Loucy (cell line): ENCODE data around the gene PIK3CA.

Experiments
- H2AFZ ChIP-seq: fragments of 200-600 bp; sonication (generic); 2 replicates; pipeline ENCODE4 v1.6.0; 2016; ENCODE audit warnings: antibody characterized with exemption, mild to moderate bottlenecking, low read length, moderate library complexity
- H3F3A ChIP-seq: fragments of 200-600 bp; 2 replicates; pipeline ENCODE4 v1.6.0; 2016; ENCODE audit warnings: antibody characterized with exemption, low read depth, mild to moderate bottlenecking
- H3K27me3 ChIP-seq: fragments of 200-600 bp; sonication (generic); 2 replicates; pipeline ENCODE4 v1.6.1; 2014; ENCODE audit warnings: low read length, mild to moderate bottlenecking; ENCODE audit not compliant: insufficient read depth, poor library complexity, severe bottlenecking
- H3K36me3 ChIP-seq: fragments of 200-600 bp; sonication (generic); 2 replicates; pipeline ENCODE4 v1.6.1; 2016; ENCODE audit warnings: low read length; ENCODE audit not compliant: insufficient read depth
- H3K4me1 ChIP-seq: fragments of 200-600 bp; sonication (generic); 2 replicates; pipeline ENCODE4 v1.5.1; 2014; ENCODE audit warnings: low read length, mild to moderate bottlenecking; ENCODE audit not compliant: insufficient read depth, poor library complexity, severe bottlenecking
- H3K4me2 ChIP-seq: fragments of 200-600 bp; sonication (generic); 2 replicates; pipeline ENCODE4 v1.6.0; 2014; ENCODE audit warnings: antibody characterized with exemption, low read length, low read depth, mild to moderate bottlenecking; ENCODE audit not compliant: poor library complexity, severe bottlenecking
- H3K4me3 ChIP-seq: fragments of 200-600 bp; sonication (generic); 2 replicates; pipeline ENCODE4 v1.5.1; 2014; ENCODE audit warnings: low read length, mild to moderate bottlenecking, mixed read lengths; ENCODE audit not compliant: poor library complexity, severe bottlenecking
- H3K79me2 ChIP-seq: fragments of 200-600 bp; sonication (generic); 2 replicates; pipeline ENCODE4 v1.6.1; 2014; ENCODE audit warnings: low read length; ENCODE audit not compliant: insufficient read depth
- H3K9ac ChIP-seq: fragments of 200-600 bp; sonication (generic); 2 replicates; pipeline ENCODE4 v1.6.0; 2014; ENCODE audit warnings: mild to moderate bottlenecking, low read depth, low read length, moderate library complexity; ENCODE audit not compliant: poor library complexity, severe bottlenecking
- H3K9me2 ChIP-seq: fragments of 200-600 bp; sonication (generic); replicated peaks from 2 replicates; pipeline ENCODE4 v1.6.1; 2016; ENCODE audit warnings: low read depth, low read length, mixed read lengths
- H3K9me3 ChIP-seq: fragments of 200-600 bp; sonication (generic); 2 replicates; pipeline ENCODE4 v1.6.1; 2014; ENCODE audit warnings: mild to moderate bottlenecking, antibody characterized with exemption, low read length, low read depth; ENCODE audit not compliant: insufficient read depth
- H4K20me1 ChIP-seq: fragments of 200-600 bp; sonication (generic); 2 replicates; pipeline ENCODE4 v1.6.0; 2014; ENCODE audit warnings: antibody characterized with exemption, low read length, mild to moderate bottlenecking; ENCODE audit not compliant: insufficient read depth, poor library complexity, severe bottlenecking
- CTCF ChIP-seq: fragments of 200-600 bp; sonication (generic); conservative IDR thresholded peaks from 2 replicates; pipeline ENCODE4 v1.5.1; 2014; ENCODE audit warnings: mild to moderate bottlenecking, antibody characterized with exemption, low read length
- EZH2phosphoT487 ChIP-seq: fragments of 200-600 bp; IDR thresholded peaks from 2 replicates; pipeline ENCODE4 v1.6.1; 2018; ENCODE audit warnings: antibody characterized with exemption, mild to moderate bottlenecking, moderate library complexity, borderline replicate concordance

The PIK3CA gene

GRCh38 chr3:179149406-179149867 is 1.3 kb downstream of the PIK3CA start:
- Histone ChIP-seq H3K27me3 (no peaks in the 10 kb centered on the region), H3K9me3 (no peaks in the 10 kb centered on the region), H2AFZ (no peak overlapping the region), H3K9me2 (no peaks in the 10 kb centered on the region), H3K79me2 (peaks cover 60% of the 10 kb centered on the region), H3K4me1 (peaks cover 35% of the 10 kb centered on the region), H4K20me1 (peaks cover 44% of the 10 kb centered on the region), H3K36me3 (no peaks in the 10 kb centered on the region), H3F3A (no peaks in the 10 kb centered on the region), H3K4me3 (peak overlapping the region; percentile 96), H3K4me2 (peak overlapping the region; percentile 92), H3K9ac (peak overlapping the region; percentile 87)
- no peak for TF ChIP-seq EZH2phosphoT487
- no peak for TF ChIP-seq CTCF

- Histone ChIP-seq H3K27me3 (no peaks in the 10 kb centered on the region), H3K9me3 (no peaks in the 10 kb centered on the region), H3K9ac (peak overlapping the region; percentile 87), H4K20me1 (peaks cover 48% of the 10 kb centered on the region), H3K4me1 (peaks cover 35% of the 10 kb centered on the region), H2AFZ (no peak overlapping the region), H3K4me2 (peak overlapping the region; percentile 92), H3F3A (no peaks in the 10 kb centered on the region), H3K4me3 (peak overlapping the region; percentile 96), H3K9me2 (no peaks in the 10 kb centered on the region), H3K36me3 (no peaks in the 10 kb centered on the region), H3K79me2 (peaks cover 63% of the 10 kb centered on the region)
- TF ChIP-seq EZH2phosphoT487 (no peak), CTCF (no peak)
Measured at GRCh38 chr3:179149951-179150350, 1.8 kb downstream of the PIK3CA start.

GRCh38 chr3:179150610-179151009 is 2.5 kb downstream of the PIK3CA start:
- Histone ChIP-seq H4K20me1 (peaks cover 54% of the 10 kb centered on the region), H3K79me2 (peaks cover 65% of the 10 kb centered on the region), H3F3A (no peaks in the 10 kb centered on the region), H3K9me3 (no peaks in the 10 kb centered on the region), H3K36me3 (no peaks in the 10 kb centered on the region), H3K4me2 (peak overlapping the region; percentile 92), H2AFZ (no peak overlapping the region), H3K9me2 (no peaks in the 10 kb centered on the region), H3K27me3 (no peaks in the 10 kb centered on the region), H3K4me1 (peaks cover 36% of the 10 kb centered on the region), H3K9ac (peak overlapping the region; percentile 87), H3K4me3 (peak overlapping the region; percentile 96)
- no peak for TF ChIP-seq CTCF
- no peak for TF ChIP-seq EZH2phosphoT487
